ENCODE results near the gene PMS2. TPM values are rescaled to one million over a fixed set of nuclear protein-coding genes. Genes with fewer than 3 reads are reported as not detected.

Gene PMS2
- total RNA-seq, 1 donor from 2014 or later, result 12.5 TPM

DNA sequence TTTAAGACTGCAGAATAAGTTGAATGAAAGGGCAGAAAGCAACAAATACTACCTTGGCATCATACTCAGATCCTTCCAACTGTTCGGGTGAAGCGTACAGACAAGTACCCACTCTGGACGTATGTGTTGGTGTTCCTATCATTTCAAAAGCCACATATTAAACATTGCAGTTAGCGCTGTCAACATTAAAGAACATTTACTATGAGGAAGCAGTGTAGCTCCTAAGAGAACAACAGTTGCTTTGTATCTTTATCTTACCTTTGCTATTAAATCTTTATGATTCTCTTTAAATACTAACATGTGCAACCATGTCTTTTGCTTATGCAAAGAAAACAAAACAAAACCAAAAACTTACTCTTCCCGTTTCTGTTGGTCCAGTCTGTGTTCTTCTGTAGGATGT, 19.7 kb upstream of the PMS2 start:
- no peak for ATAC-seq
- H3K4me1 ChIP-seq, result peaks cover 14% of the 10 kb centered on the region
- intact Hi-C loops (cut with DNase I), result no loop called here
- DNase-seq, result no peak
- H3K4me3 ChIP-seq, result no peak overlapping the region
- H3K9me3 ChIP-seq, result no peaks in the 10 kb centered on the region
- TF ChIP-seq, protein P1, sequence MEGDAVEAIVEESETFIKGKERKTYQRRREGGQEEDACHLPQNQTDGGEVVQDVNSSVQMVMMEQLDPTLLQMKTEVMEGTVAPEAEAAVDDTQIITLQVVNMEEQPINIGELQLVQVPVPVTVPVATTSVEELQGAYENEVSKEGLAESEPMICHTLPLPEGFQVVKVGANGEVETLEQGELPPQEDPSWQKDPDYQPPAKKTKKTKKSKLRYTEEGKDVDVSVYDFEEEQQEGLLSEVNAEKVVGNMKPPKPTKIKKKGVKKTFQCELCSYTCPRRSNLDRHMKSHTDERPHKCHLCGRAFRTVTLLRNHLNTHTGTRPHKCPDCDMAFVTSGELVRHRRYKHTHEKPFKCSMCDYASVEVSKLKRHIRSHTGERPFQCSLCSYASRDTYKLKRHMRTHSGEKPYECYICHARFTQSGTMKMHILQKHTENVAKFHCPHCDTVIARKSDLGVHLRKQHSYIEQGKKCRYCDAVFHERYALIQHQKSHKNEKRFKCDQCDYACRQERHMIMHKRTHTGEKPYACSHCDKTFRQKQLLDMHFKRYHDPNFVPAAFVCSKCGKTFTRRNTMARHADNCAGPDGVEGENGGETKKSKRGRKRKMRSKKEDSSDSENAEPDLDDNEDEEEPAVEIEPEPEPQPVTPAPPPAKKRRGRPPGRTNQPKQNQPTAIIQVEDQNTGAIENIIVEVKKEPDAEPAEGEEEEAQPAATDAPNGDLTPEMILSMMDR (IDR thresholded peaks at IDR 0.05), result no peak
- no peaks in the 10 kb centered on the region for H3K27me3 ChIP-seq
- peaks cover 72% of the 10 kb centered on the region for H3K36me3 ChIP-seq
- no peak overlapping the region for H3K27ac ChIP-seq

DNA sequence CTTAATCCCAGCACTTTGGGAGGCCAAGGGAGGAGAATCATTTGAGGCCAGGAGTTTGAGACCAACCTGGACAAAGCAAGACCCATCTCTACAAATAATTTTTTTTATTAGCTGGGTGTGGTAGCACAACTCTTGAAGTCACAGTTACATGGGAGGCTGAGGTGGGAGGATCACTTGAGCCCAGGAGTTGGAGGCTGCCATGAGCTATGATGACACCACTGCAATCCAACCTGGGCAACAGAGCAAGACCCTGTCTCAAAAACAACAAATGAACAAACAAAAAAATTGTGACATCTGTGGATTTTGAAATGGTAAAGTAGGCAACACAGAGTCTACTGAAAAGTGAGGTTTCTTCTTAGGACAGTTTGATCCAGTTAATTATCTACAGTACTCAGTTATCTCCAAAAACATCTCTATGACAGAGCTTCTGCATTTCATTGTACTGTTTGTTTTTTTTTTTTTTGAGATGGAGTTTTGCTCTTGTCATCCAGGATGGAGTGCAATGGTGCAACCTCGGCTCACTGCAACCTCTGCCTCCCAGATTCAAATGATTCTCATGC, 19.0 kb upstream of the PMS2 start:
- no peak for ATAC-seq
- Histone ChIP-seq H3K27ac (peak overlapping the region; percentile 84), H3K9me3 (no peaks in the 10 kb centered on the region), H3K27me3 (no peaks in the 10 kb centered on the region), H3K4me3 (no peak overlapping the region), H3K36me3 (peaks cover 73% of the 10 kb centered on the region), H3K4me1 (peaks cover 14% of the 10 kb centered on the region)
- intact Hi-C loops (cut with DNase I), result no loop called here
- TF ChIP-seq, protein P1 (IDR thresholded peaks at IDR 0.05), result no peak
- DNase-seq, result no peak

DNA sequence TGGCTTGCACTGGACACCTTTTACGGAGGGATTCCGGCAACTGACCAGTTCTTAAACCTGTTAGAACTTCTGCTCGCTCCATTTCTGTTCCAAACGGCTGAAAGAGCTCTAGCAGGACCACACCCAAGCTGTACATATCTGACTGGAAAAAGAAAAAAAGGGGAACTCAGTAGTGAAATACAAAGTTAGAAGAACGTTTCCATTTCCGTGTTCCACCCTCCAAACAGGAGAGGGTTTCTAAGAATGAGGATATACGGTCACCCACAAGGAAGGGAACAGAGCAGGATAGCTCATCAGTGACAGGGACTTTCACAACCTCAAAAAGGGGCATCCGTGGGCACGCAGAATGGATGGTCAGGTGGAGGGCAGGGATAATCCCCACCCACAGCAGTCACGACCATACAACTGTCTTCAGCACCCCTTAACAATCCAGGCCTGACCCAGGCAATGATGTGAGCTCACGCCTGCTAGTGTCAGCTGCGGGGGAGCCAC, 18.0 kb upstream of the PMS2 start:
- peaks cover 74% of the 10 kb centered on the region for H3K36me3 ChIP-seq
- intact Hi-C loops (cut with DNase I), result no loop called here
- H3K4me3 ChIP-seq, result peak overlapping the region; percentile 40

DNA sequence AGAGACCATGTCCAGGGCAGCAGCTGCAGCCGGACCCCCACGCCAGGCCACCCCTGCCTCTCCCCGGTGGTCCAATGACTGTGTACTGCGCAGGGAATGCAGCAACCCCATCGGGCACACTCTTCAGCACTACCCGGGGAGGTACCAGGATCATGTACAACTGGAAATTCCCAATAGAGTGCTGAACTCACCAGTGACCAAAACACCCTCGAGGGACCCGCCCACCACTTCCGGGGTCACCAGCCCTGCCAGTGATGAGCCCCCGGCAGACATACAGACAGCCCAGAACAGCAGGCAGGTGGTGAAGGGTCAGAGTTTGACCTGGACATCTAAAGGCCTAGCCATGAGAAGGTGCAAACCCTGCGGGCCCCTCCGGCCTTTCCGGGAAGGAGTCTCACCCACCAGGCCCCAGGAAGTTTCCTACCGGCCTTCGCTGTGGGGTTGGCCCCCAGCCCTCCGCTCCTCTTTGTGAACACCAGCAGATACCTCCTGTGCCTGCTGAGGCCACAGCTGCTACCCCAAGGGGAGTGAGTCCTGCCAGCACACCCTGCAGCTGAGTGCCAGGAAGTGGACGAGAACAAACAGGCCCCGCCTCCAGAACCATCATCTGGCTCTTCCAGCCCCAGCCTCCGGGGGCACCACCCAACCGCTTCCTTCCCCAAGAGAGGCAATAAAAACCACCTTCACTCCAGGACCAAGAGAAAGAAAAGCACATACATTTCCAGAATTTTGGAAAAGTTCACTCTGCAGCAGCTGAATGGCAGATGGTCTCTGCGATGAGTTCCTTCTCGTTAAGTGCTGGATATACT, 17.4 kb upstream of the PMS2 start:
- no peaks in the 10 kb centered on the region for H3K9me3 ChIP-seq
- peak overlapping the region; percentile 84 for H3K27ac ChIP-seq
- intact Hi-C loops (cut with DNase I), result no loop called here
- TF ChIP-seq, protein P1 (IDR thresholded peaks at IDR 0.05), result peak; percentile 38
- H3K4me1 ChIP-seq, result peaks cover 14% of the 10 kb centered on the region
- no peaks in the 10 kb centered on the region for H3K27me3 ChIP-seq
- H3K4me3 ChIP-seq, result peak overlapping the region; percentile 40
- DNase-seq, result peak; percentile 86
- peak; percentile 93 for ATAC-seq
- H3K36me3 ChIP-seq, result peaks cover 75% of the 10 kb centered on the region

More for the DNA sequence above, 18.0 kb upstream of the PMS2 start:
- Histone ChIP-seq H3K9me3 (no peaks in the 10 kb centered on the region), H3K27me3 (no peaks in the 10 kb centered on the region), H3K27ac (peak overlapping the region; percentile 84), H3K4me1 (peaks cover 14% of the 10 kb centered on the region)
- TF ChIP-seq, protein P1 (IDR thresholded peaks at IDR 0.05), result no peak
- ATAC-seq (peak; percentile 76), DNase-seq (peak; percentile 54)

DNA sequence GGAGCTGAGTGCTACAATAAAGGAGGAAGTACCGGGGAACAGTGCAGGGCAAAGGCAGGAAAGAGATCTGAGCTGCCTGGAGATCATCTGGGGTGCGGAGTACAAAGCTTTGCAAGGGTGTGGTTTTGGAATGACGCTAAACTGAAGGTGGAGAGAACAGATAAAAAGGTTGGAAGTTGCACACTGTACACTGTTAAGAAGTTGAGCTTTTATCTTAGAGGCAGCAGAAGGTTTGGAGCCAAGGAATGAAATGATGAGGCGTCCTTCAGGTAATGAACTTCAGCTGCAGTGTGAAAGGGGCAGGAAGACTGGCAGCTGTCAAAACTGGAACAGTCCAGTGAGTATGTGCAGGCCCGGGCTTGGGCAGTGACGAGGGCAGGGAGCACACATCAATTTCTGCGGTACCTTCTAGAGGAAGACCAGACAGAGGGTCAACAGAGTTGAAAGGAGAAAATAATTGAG, 15.2 kb upstream of the PMS2 start:
- ATAC-seq, result no peak
- H3K4me3 ChIP-seq, result no peak overlapping the region
- no peaks in the 10 kb centered on the region for H3K27me3 ChIP-seq
- peaks cover 14% of the 10 kb centered on the region for H3K4me1 ChIP-seq
- peak; percentile 36 for DNase-seq
- intact Hi-C loops (cut with DNase I), result no loop called here
- peaks cover 95% of the 10 kb centered on the region for H3K36me3 ChIP-seq
- no peaks in the 10 kb centered on the region for H3K9me3 ChIP-seq
- H3K27ac ChIP-seq, result no peak overlapping the region
- TF ChIP-seq, protein P1 (IDR thresholded peaks at IDR 0.05), result no peak
